GM19043 (cell line): ENCODE data around the gene ALX1.

Experiments
- ATAC-seq: cut with Tn5 transposase; IDR thresholded peaks from one replicate; pipeline ENCODE4 v1.9.1; 2021; ENCODE audit warnings: low read depth; ENCODE audit not compliant: unreplicated experiment

ALX1 gene

GRCh38 chr12:85280165-85280983 lies at the start of gene ALX1:
ALX1 (plus strand) TSS chr12:85280220; CDS start chr12:85280262, 42 bp downstream.
- ATAC-seq: no peak

- no peak for ATAC-seq
Measured at GRCh38 chr12:85237327-85237726, 42.7 kb upstream of the ALX1 start.

- no peak for ATAC-seq
Measured at GRCh38 chr12:85244561-85244960, 35.5 kb upstream of the ALX1 start.

GRCh38 chr12:85253853-85254252 lies 26.2 kb upstream of the ALX1 start:
- no peak for ATAC-seq

- ATAC-seq: no peak
Measured at GRCh38 chr12:85257671-85258070, 22.3 kb upstream of the ALX1 start.

- no peak for ATAC-seq
Measured at GRCh38 chr12:85260447-85260846, 19.6 kb upstream of the ALX1 start.

- no peak for ATAC-seq
Measured at GRCh38 chr12:85260896-85261295, 19.1 kb upstream of the ALX1 start.

- ATAC-seq: no peak
Measured at GRCh38 chr12:85266356-85266755, 13.7 kb upstream of the ALX1 start.

- ATAC-seq: no peak
Measured at GRCh38 chr12:85273381-85274314, 6.4 kb upstream of the ALX1 start.

GRCh38 chr12:85274315-85274651 lies 5.7 kb upstream of the ALX1 start:
- ATAC-seq: no peak

- no peak for ATAC-seq
Measured at GRCh38 chr12:85275374-85275773, 4.6 kb upstream of the ALX1 start.

GRCh38 chr12:85277191-85277590 lies 2.8 kb upstream of the ALX1 start:
- ATAC-seq: no peak

- no peak for ATAC-seq
Measured at GRCh38 chr12:85277900-85278597, 2.0 kb upstream of the ALX1 start.

GRCh38 chr12:85278598-85279448 lies 1.2 kb upstream of the ALX1 start:
- ATAC-seq: no peak

- no peak for ATAC-seq
Measured at GRCh38 chr12:85279449-85280164, 413 bp upstream of the ALX1 start.

- no peak for ATAC-seq
Measured at GRCh38 chr12:85280984-85281630, 1.1 kb downstream of the ALX1 start.

- no peak for ATAC-seq
Measured at GRCh38 chr12:85281636-85282312, 1.8 kb downstream of the ALX1 start.

- ATAC-seq: no peak
Measured at GRCh38 chr12:85283560-85283959, 3.5 kb downstream of the ALX1 start.
